A673 (cell line): ENCODE data around the gene CIITA.

ENCODE experiments used
- CTCF ChIP-seq: fragments of 300-800, 200-600 bp; sonication (generic); conservative IDR thresholded peaks from 2 replicates; pipeline ENCODE4 v1.5.1; 2017; ENCODE audit warnings: low read depth, mild to moderate bottlenecking, antibody characterized with exemption, low read length, moderate library complexity, mixed read lengths
- EZH2 ChIP-seq: fragments of 200-600 bp; sonication (generic); IDR thresholded peaks from 2 replicates; pipeline ENCODE4 v1.6.1; 2017; ENCODE audit warnings: borderline replicate concordance, low read depth, mild to moderate bottlenecking, mixed read lengths, antibody characterized with exemption, low read length; ENCODE audit not compliant: poor library complexity, severe bottlenecking

- TF ChIP-seq CTCF: no peak
- TF ChIP-seq EZH2: no peak
Measured at GRCh38 chr16:10859658-10860057, 17.3 kb upstream of the CIITA start.
